DND-41 (cell line): Measurements from ENCODE around the gene KLF13.

Experiments
- ATAC-seq: fragments of 200-7000 bp; cut with Tn5 transposase; 3 replicates; pipeline ENCODE4 v1.9.1; 2021; ENCODE audit warnings: low read depth; ENCODE audit not compliant: insufficient read depth
- DNase-seq: peaks from one replicate; pipeline ENCODE4 v3.0.0-alpha.2; 2020
- H2AFZ ChIP-seq: 2 replicates; pipeline ENCODE4 v1.6.0; 2012; ENCODE audit warnings: low read depth, low read length
- H3K27ac ChIP-seq: 2 replicates; pipeline ENCODE4 v1.5.1; 2012; ENCODE audit warnings: low read length, inconsistent platforms
- H3K27me3 ChIP-seq: fragments of 200-600 bp; sonication (generic); 2 replicates; pipeline ENCODE4 v1.6.0; 2012; ENCODE audit warnings: low read length, mild to moderate bottlenecking, inconsistent platforms; ENCODE audit not compliant: insufficient read depth, poor library complexity
- H3K36me3 ChIP-seq: 2 replicates; pipeline ENCODE4 v1.5.1; 2012; ENCODE audit warnings: low read length, inconsistent platforms; ENCODE audit not compliant: insufficient read depth
- H3K4me1 ChIP-seq: 2 replicates; pipeline ENCODE4 v1.5.1; 2012; ENCODE audit warnings: mild to moderate bottlenecking, low read length; ENCODE audit not compliant: insufficient read depth
- H3K4me2 ChIP-seq: 2 replicates; pipeline ENCODE4 v1.6.0; 2012; ENCODE audit warnings: mild to moderate bottlenecking, moderate library complexity, low read length, inconsistent platforms; ENCODE audit not compliant: insufficient read depth
- H3K4me3 ChIP-seq, 2 experiments: fragments of 200-600 bp in 1 of 2; shearing (Covaris generic) in 1 of 2; 2 replicates each; pipeline ENCODE4 v1.5.1; 2012 to 2016; ENCODE audit warnings: inconsistent platforms in 2 of 2, low read length in 2 of 2, mild to moderate bottlenecking in 2 of 2, low read depth in 1 of 2, moderate library complexity in 1 of 2
- H3K79me2 ChIP-seq: 2 replicates; pipeline ENCODE4 v1.6.0; 2012; ENCODE audit warnings: low read length, inconsistent platforms; ENCODE audit not compliant: insufficient read depth
- H3K9ac ChIP-seq: 2 replicates; pipeline ENCODE4 v1.6.0; 2012; ENCODE audit warnings: low read depth, mild to moderate bottlenecking, inconsistent platforms, low read length, moderate library complexity
- H3K9me3 ChIP-seq: 2 replicates; pipeline ENCODE4 v1.5.1; 2012; ENCODE audit warnings: low read length, moderate library complexity, mild to moderate bottlenecking, inconsistent platforms; ENCODE audit not compliant: insufficient read depth, severe bottlenecking
- H4K20me1 ChIP-seq: 2 replicates; pipeline ENCODE4 v1.6.0; 2012; ENCODE audit warnings: low read length; ENCODE audit not compliant: insufficient read depth
- CTCF ChIP-seq: IDR thresholded peaks from 2 replicates; pipeline ENCODE4 v1.5.1; 2012; ENCODE audit warnings: borderline replicate concordance, low read length, moderate library complexity, mild to moderate bottlenecking; ENCODE audit not compliant: poor library complexity, severe bottlenecking; ENCODE audit errors: extremely low read depth
- EZH2 ChIP-seq: IDR thresholded peaks from 3 replicates; pipeline ENCODE4 v1.6.1; 2012; ENCODE audit warnings: borderline replicate concordance, low read depth, mild to moderate bottlenecking, moderate library complexity, low read length, inconsistent platforms; ENCODE audit not compliant: severe bottlenecking

The KLF13 gene

DNA sequence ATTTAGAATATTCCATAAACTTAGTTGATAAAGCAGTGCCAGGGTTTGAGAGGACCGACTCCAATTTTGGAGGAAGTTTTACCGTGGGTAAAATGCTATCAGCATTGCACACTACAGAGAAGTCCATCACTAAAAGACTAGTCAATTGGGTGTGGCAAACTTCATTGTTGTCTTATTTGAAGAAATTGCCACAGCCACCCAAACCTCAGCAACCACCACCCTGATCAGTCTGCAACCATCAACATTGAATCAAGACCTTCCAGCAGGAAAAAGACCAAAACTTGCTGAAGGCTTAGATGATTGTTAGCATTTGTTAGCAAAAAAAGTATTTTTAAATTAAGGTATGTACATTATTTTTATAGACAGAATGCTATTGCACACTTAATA is 60.5 kb downstream of the KLF13 start:
- 0 out of 2 replicates have a peak, but pooled peaks cover 4% of the 10 kb centered on the region for H4K20me1 ChIP-seq
- ATAC-seq (peak; percentile 60), DNase-seq (peak; percentile 19)
- H3K27ac ChIP-seq = no peak overlapping the region
- no peaks in the 10 kb centered on the region for H3K9me3 ChIP-seq
- 0 out of 2 replicates have a peak, but pooled peaks cover 2% of the 10 kb centered on the region for H3K36me3 ChIP-seq
- H3K9ac ChIP-seq = no peak overlapping the region
- H2AFZ ChIP-seq = no peak overlapping the region
- no peak overlapping the region for H3K4me3 ChIP-seq
- peaks cover 32% of the 10 kb centered on the region for H3K4me1 ChIP-seq
- no peaks in the 10 kb centered on the region for H3K27me3 ChIP-seq
- no peak overlapping the region for H3K4me2 ChIP-seq
- H3K79me2 ChIP-seq = no peaks in the 10 kb centered on the region
- no peak for TF ChIP-seq EZH2
- TF ChIP-seq CTCF = no peak

DNA sequence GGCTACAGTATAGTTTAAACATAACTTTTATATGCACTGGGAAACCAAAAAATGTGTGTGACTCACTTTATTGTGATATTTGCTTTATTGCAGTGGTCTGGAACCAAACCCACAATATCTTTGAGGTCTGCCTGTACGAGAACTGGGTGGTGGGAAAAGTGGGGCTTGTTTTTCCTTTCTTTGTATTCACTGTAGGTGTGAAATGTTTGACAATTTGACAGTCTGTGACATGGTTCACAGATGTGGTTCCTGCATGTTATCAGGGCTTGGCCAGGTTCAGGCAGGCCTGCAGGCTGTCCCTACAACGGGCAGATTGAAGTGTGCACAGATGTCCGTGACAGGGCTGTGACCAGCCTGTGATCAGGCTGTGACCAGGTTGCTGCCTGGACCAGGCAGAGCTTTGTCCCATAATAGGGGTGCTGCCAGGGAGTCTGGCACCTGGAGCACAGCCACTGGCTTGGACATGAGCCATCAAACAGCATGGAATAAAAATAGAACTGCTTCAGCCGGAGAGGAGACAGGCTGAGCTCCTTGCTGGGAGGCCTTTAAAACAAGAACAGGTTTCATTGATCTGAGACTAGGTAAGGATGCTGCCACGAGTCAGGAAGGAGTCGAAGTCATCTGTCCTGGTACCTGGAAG is 61.0 kb downstream of the KLF13 start:
- 0 out of 2 replicates have a peak, but pooled peaks cover 4% of the 10 kb centered on the region for H4K20me1 ChIP-seq
- peak overlapping the region; percentile 14; the same call in 1 of the 2 replicates for H3K9ac ChIP-seq
- no peaks in the 10 kb centered on the region for H3K36me3 ChIP-seq
- H2AFZ ChIP-seq = no peak overlapping the region
- no peak overlapping the region for H3K4me2 ChIP-seq
- ATAC-seq = peak; percentile 74
- peak; percentile 43 for DNase-seq
- TF ChIP-seq EZH2 (no peak), CTCF (no peak)
- no peaks in the 10 kb centered on the region for H3K9me3 ChIP-seq
- no peaks in the 10 kb centered on the region for H3K27me3 ChIP-seq
- H3K4me3 ChIP-seq = no peak overlapping the region
- H3K4me1 ChIP-seq = peaks cover 36% of the 10 kb centered on the region
- no peaks in the 10 kb centered on the region for H3K79me2 ChIP-seq
- H3K27ac ChIP-seq = peak overlapping the region; percentile 61

GRCh38 chr15:31389576-31389975 is 62.9 kb downstream of the KLF13 start:
- no peaks in the 10 kb centered on the region for H3K79me2 ChIP-seq
- H3K27ac ChIP-seq = no peak overlapping the region
- H4K20me1 ChIP-seq = no peaks in the 10 kb centered on the region
- TF ChIP-seq CTCF (no peak), EZH2 (no peak)
- no peak overlapping the region for H2AFZ ChIP-seq
- peaks cover 48% of the 10 kb centered on the region for H3K4me1 ChIP-seq
- H3K9ac ChIP-seq = no peak overlapping the region
- no peak overlapping the region for H3K4me2 ChIP-seq
- DNase-seq (no peak), ATAC-seq (no peak)
- H3K4me3 ChIP-seq = no peak overlapping the region
- no peaks in the 10 kb centered on the region for H3K27me3 ChIP-seq
- no peaks in the 10 kb centered on the region for H3K36me3 ChIP-seq
- H3K9me3 ChIP-seq = no peaks in the 10 kb centered on the region
